ENCODE measurements around the gene SRRM4. TPM values are rescaled to one million over a fixed set of nuclear protein-coding genes. Genes with fewer than 3 reads are reported as not detected.

Gene SRRM4
- total RNA-seq, 1 donor from 2014 or later, result not detected

- peaks cover 3% of the 10 kb centered on the region for H3K27me3 Mint-ChIP-seq (ENCODE audit: low read depth)
- no peak overlapping the region for H3K27ac Mint-ChIP-seq (ENCODE audit: unreplicated experiment)
- H3K4me1 Mint-ChIP-seq (ENCODE audit: low read depth), result no peaks in the 10 kb centered on the region
- H3K4me3 Mint-ChIP-seq (ENCODE audit: unreplicated experiment), result no peak overlapping the region
- H3K36me3 Mint-ChIP-seq (ENCODE audit: low read depth), result no peaks in the 10 kb centered on the region
- peaks cover 7% of the 10 kb centered on the region for H3K9me3 Mint-ChIP-seq (ENCODE audit: low read depth)
- TF ChIP-seq CTCF (IDR thresholded peaks at IDR 0.05), result no peak
- no peak for DNase-seq (ENCODE audit: low spot score)
Observed at GRCh38 chr12:119130523-119130922, 149.2 kb downstream of the SRRM4 start.

- Mint-ChIP-seq H3K4me3 (ENCODE audit: unreplicated experiment) (no peak overlapping the region), H3K27ac (ENCODE audit: unreplicated experiment) (no peak overlapping the region), H3K4me1 (ENCODE audit: low read depth) (no peaks in the 10 kb centered on the region), H3K36me3 (ENCODE audit: low read depth) (no peaks in the 10 kb centered on the region), H3K9me3 (ENCODE audit: low read depth) (peaks cover 6% of the 10 kb centered on the region), H3K27me3 (ENCODE audit: low read depth) (peaks cover 5% of the 10 kb centered on the region)
- no peak for TF ChIP-seq CTCF (IDR thresholded peaks at IDR 0.05)
- no peak for DNase-seq (ENCODE audit: low spot score)
Observed at GRCh38 chr12:119134284-119135072, 153.1 kb downstream of the SRRM4 start.

- Mint-ChIP-seq H3K4me3 (ENCODE audit: unreplicated experiment) (no peak overlapping the region), H3K27ac (ENCODE audit: unreplicated experiment) (no peak overlapping the region), H3K4me1 (ENCODE audit: low read depth) (no peaks in the 10 kb centered on the region), H3K27me3 (ENCODE audit: low read depth) (peaks cover 10% of the 10 kb centered on the region), H3K36me3 (ENCODE audit: low read depth) (no peaks in the 10 kb centered on the region), H3K9me3 (ENCODE audit: low read depth) (no peaks in the 10 kb centered on the region)
- DNase-seq (ENCODE audit: low spot score), result no peak
- TF ChIP-seq CTCF (IDR thresholded peaks at IDR 0.05), result no peak
Observed at GRCh38 chr12:119136811-119137410, 155.6 kb downstream of the SRRM4 start.

- no peak for TF ChIP-seq CTCF (IDR thresholded peaks at IDR 0.05)
- no peaks in the 10 kb centered on the region for H3K4me1 Mint-ChIP-seq (ENCODE audit: low read depth)
- H3K9me3 Mint-ChIP-seq (ENCODE audit: low read depth), result no peaks in the 10 kb centered on the region
- no peak overlapping the region for H3K4me3 Mint-ChIP-seq (ENCODE audit: unreplicated experiment)
- peaks cover 18% of the 10 kb centered on the region for H3K27me3 Mint-ChIP-seq (ENCODE audit: low read depth)
- no peak for DNase-seq (ENCODE audit: low spot score)
- H3K36me3 Mint-ChIP-seq (ENCODE audit: low read depth), result no peaks in the 10 kb centered on the region
- H3K27ac Mint-ChIP-seq (ENCODE audit: unreplicated experiment), result no peak overlapping the region
Observed at GRCh38 chr12:119139448-119139847, 158.1 kb downstream of the SRRM4 start.

- Mint-ChIP-seq H3K4me1 (ENCODE audit: low read depth) (no peaks in the 10 kb centered on the region), H3K4me3 (ENCODE audit: unreplicated experiment) (no peak overlapping the region), H3K36me3 (ENCODE audit: low read depth) (no peaks in the 10 kb centered on the region), H3K9me3 (ENCODE audit: low read depth) (no peaks in the 10 kb centered on the region), H3K27ac (ENCODE audit: unreplicated experiment) (no peak overlapping the region), H3K27me3 (ENCODE audit: low read depth) (peaks cover 30% of the 10 kb centered on the region)
- TF ChIP-seq CTCF (IDR thresholded peaks at IDR 0.05), result no peak
- DNase-seq (ENCODE audit: low spot score), result no peak
Observed at GRCh38 chr12:119145367-119145766, 164.0 kb downstream of the SRRM4 start.

Data from chondrocyte (in vitro differentiated cells).